ENCODE results near the gene SUGP2.

The SUGP2 gene

DNA sequence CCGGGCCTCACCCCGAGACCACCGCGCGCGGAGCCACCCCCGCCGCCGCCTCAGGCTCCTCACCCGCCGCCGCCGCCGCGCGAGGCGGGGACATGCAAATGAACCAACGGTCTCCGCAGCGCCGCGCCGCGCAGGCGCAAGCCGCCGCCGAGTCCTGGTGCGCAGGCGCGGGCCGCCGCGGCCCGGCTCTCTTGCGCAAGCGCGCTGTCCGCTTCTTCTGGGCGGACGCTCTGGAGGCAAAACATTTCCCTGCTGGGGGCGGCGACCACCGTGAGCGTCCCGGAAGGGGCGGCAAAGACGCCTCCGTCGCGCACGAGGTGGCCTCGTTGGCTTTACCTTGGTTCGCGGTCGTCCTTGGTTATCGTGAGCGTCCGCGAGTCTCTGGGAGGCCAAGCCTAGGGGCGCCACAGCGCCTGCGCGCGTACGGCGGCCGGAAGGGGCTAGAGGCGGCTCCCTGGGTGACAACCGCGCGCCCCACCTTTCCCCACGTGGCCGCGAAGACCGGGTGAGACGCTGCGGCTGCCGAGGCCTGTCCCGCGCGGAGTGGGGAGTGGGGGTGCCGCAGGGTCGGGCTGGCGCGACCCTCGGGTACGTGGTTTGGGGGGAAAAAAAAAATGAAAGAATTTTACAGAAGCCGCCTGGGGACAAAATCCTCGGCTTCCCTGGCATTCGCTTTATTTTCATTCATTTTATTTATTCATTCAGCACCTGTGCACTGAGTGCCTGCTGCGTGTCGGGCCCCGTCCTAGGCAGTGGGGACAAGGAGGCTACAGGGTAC lies at the start of gene SUGP2, which contains the start of gene ARMC6:
Gene SUGP2, minus strand, starts transcription at position 92 of the 778 bp plus-strand sequence. CDS start 2,446 bp downstream, outside the sequence.
Gene ARMC6, plus strand, starts transcription at position 178 of the 778 bp plus-strand sequence. CDS start 607 bp downstream, outside the sequence.
- DNase-seq (ENCODE audit: low read depth) = peak; percentile 88

GRCh38 chr19:19081642-19082151 lies 48.4 kb upstream of the SUGP2 start:
- DNase-seq (ENCODE audit: low read depth) = no peak

- DNase-seq (ENCODE audit: low read depth) = no peak
These were observed 46.3 kb upstream of the SUGP2 start for GRCh38 chr19:19079571-19079970.

DNA sequence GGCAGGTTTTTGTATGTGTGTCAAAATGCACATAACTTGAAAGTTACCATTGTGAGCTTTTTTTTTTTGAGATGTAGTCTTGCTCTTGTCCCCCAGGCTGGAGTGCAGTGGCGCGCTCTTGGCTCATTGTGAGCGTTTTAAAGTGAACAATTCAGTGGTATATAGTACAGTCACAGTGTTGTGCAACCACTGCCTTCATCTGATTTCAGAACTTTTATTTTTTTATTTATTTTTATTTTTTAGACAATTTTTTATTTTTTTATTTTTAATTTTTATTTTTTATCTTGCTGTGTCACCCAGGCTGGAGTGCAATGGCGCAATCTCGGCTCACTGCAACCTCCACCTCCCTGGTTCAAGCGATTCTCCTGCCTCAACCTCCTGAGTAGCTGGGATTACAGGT lies 45.5 kb upstream of the SUGP2 start:
- no peak for DNase-seq (ENCODE audit: low read depth)

DNA sequence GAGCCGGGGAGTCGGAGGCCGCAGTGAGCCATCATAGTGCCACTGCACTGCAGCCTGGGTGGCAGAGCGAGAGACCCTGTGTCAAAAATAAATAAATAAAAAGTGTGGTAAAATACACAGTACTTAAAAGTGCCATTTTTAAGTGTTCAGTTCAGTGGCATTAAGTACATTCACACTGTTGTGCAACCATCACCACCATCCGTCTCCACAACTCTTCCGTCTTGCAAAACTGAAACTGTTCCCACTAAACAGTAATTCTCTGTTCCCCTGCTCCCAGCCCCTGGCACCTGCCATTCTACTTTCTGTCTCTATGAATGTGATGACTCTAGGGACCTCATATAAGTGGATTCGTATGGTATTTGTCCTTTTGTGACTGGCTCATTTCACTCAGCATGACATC lies 43.8 kb upstream of the SUGP2 start:
- DNase-seq (ENCODE audit: low read depth) = no peak

DNA sequence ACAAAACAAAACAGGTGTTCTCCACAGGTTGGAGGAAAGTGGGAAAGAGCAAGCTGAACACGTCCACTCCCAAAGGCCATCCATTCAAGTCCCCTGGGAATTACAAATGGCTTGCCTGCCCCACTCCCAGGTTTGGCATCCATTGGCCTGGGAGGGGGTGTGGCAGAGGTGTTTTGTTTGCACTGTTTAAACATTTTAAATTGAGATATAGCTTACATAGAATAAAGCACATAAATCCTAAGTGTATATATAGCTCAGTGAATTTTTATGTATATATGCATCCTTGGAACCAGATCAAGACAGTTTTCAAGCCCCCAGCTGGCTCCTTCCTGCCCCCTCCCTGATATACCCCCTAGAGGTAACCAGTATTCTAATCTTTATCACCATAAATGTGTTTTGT lies 43.2 kb upstream of the SUGP2 start:
- DNase-seq (ENCODE audit: low read depth) = no peak

GRCh38 chr19:19075126-19075525 lies 41.8 kb upstream of the SUGP2 start:
- no peak for DNase-seq (ENCODE audit: low read depth)

GRCh38 chr19:19074196-19074882 lies 41.0 kb upstream of the SUGP2 start:
- DNase-seq (ENCODE audit: low read depth) = no peak

- DNase-seq (ENCODE audit: low read depth) = no peak
These were observed 38.6 kb upstream of the SUGP2 start for GRCh38 chr19:19071897-19072296.

DNA sequence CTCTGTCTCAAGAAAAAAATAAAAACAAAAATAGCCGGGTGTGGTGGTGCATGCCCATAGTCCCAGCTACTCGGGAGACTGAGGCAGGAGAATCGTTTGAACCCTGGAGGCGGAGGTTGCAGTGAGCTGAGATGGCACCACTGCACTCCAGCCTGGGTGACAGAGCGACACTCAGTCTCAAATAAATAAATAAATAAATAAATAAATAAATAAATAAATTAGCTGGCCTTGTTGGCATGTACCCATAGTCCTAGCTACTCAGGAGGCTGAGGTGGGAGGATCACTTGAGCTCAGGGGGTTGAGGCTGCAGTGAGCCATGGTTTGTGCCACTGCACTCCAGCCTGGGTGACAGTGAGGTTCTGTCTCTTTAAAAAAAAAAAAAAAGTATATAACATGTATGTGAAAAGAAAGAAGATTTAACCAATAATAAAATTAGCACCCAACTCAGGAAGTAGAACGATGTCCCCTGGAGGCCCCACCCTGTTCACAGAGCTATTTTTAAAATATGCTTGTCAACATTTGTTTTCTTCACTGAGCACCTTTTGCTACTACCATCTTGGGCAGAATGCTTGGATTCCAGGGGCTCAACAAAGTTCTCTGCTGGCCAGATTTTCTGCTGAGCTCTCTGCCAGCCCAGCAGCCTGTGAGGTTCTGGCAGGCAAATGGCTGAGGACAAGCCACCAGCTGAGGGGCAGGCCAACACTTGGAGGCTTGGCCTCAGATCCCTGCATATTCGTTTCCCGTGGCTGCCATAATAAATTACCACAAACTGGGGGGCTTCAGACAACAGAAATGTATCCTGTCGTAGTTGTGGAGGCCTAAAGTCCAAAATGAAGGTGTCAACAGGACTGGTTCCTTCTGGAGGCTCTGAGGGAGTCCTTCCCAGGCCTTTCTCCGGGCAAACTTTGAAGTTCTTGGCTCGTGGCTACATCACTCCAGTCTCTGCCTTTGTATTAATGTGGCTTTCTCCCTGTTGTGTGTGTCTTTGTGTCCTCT lies 35.6 kb upstream of the SUGP2 start:
- DNase-seq (ENCODE audit: low read depth) = no peak

- no peak for DNase-seq (ENCODE audit: low read depth)
These were observed 34.2 kb upstream of the SUGP2 start for GRCh38 chr19:19067276-19068072.

- peak; percentile 20 for DNase-seq (ENCODE audit: low read depth)
These were observed 31.8 kb upstream of the SUGP2 start for GRCh38 chr19:19064811-19065745.

DNA sequence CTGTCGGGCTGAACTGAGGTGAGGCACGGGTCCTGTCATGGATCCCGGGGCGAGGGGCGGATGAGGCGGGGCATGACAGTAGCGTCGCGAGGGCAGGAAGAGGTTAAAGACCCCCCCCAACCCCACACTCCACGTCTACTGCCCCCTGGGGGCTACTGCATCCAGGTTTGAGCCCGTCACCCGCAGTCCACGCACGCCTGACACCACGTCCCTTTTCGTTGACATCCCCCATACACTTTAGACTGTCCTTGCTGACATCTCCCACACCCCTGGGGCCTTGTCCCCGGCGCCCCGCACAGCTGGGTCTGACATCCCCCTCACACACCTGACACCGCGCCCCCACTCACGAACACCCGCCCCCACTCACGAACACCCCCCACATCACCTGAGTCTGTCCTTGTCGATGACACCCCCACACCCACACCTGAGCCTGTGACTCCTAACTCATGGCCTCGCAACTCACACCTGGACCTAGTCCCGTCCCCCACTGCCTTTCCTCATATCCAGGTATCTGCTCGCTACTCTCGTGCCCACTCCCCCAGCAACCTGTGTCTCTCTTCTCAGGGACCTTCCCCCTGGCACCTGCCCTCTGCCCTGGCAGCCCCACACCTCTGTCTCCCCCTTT lies 30.9 kb upstream of the SUGP2 start:
- no peak for DNase-seq (ENCODE audit: low read depth)

DNA sequence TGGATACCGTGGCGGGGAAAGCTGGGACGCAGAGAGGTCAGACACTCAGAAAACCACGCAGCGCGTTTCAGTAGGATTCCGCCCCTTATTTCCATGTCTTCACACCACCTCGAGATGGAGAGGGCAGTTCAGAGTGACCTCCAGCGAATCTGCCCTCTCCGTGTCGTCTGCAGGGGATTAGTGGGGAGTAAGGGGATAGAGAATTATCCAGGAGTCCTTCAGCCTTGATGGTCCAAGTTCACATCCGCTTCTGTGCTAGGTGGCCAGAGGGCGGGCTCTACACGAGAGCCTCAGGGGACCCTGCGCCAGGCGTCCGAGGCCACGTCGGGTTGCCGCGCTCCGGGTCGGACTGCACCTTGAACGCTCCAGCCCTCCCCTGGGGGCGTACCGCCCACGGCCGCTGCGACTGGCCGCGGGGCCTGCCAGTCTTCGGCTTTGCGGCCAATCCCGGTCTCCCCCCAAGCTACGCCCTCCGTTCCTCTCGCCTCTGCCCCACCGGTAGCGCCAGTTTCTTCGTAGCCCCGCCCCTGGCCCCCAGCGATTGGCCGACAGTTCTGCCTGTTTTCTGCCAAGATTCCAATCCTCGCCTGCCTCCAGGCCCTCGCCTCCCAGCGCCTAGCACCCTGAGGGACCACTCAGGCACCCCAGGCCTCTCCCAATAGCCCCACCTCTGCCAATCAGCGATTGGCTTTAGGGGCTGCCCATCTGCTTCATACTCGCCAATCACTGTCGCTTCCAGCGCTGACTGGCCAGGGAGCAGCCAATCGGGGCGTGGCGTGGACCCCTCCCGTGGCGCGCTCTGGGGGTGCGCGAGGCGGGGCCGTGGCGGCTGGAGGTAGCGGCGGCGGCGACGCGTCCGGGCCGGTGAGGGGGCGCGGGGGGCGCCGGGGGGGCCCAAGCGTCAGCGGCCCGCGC lies 30.1 kb upstream of the SUGP2 start, which contains the start of gene SLC25A42:
Gene SLC25A42, plus strand, starts transcription at position 812 of the 915 bp plus-strand sequence. CDS start 32,131 bp downstream, outside the sequence.
- peak; percentile 98 for DNase-seq (ENCODE audit: low read depth)

GRCh38 chr19:19062454-19063182 lies 29.3 kb upstream of the SUGP2 start:
- DNase-seq (ENCODE audit: low read depth) = no peak

GRCh38 chr19:19061506-19061905 lies 28.2 kb upstream of the SUGP2 start:
- DNase-seq (ENCODE audit: low read depth) = no peak

- DNase-seq (ENCODE audit: low read depth) = no peak
These were observed 26.7 kb upstream of the SUGP2 start for GRCh38 chr19:19059837-19060611.

Measured in stimulated activated CD8-positive, alpha-beta memory T cell treated with anti-CD3 and anti-CD28 coated beads, Interleukin-4, amount 100 ng/mL, for 24 hours (primary cell).